K562 (cell line): ENCODE data around the gene SOX15. TPM values are rescaled to one million over a fixed set of nuclear protein-coding genes. Genes with fewer than 3 reads are reported as not detected.

Experiments used
- ARID3A ChIP-seq: IDR thresholded peaks from 2 replicates; pipeline ENCODE4 v1.6.1; 2012; ENCODE audit warnings: low read depth, low read length, improper control_type of control experiment, borderline replicate concordance
- ATF3 ChIP-seq, 2 experiments: fragments of 450-650 bp in 1 of 2; sonication (generic) in 1 of 2; formaldehyde crosslinking in 1 of 2; IDR thresholded peaks in 1 of 2; conservative IDR thresholded peaks in 1 of 2; 2 replicates each; pipeline versions ENCODE4 v1.6.1 to v1.8.1; 2016 to 2023; ENCODE audit warnings: mild to moderate bottlenecking in 2 of 2, moderate library complexity in 2 of 2, inconsistent platforms in 1 of 2, missing genetic modification reagents in 1 of 2
- DPF2 ChIP-seq: fragments of 450-650 bp; IDR thresholded peaks from 2 replicates; pipeline ENCODE4 v1.6.1; 2016
- E2F5 ChIP-seq: sonication (generic); formaldehyde crosslinking; IDR thresholded peaks from 2 replicates; pipeline ENCODE4 v1.8.0; 2022; ENCODE audit warnings: mild to moderate bottlenecking, missing genetic modification reagents
- FIP1L1 ChIP-seq: fragments of 200-400 bp; formaldehyde crosslinking; IDR thresholded peaks from 2 replicates; pipeline ENCODE4 v1.6.1; 2018; ENCODE audit warnings: mild to moderate bottlenecking, low read depth, low read length; ENCODE audit not compliant: poor library complexity, severe bottlenecking
- HMBOX1 ChIP-seq: sonication (generic); IDR thresholded peaks from 2 replicates; pipeline ENCODE4 v1.6.1; 2016
- PREB ChIP-seq: sonication (generic); formaldehyde crosslinking; IDR thresholded peaks from 2 replicates; pipeline ENCODE4 v1.8.1; 2023; ENCODE audit warnings: mild to moderate bottlenecking, missing genetic modification reagents
- SMARCB1 ChIP-seq: IDR thresholded peaks from 2 replicates; pipeline ENCODE4 v1.6.1; 2011; ENCODE audit warnings: improper control_type of control experiment, low read depth; ENCODE audit not compliant: insufficient read length
- SRSF9 ChIP-seq: fragments of 200-400 bp; formaldehyde crosslinking; IDR thresholded peaks from 2 replicates; pipeline ENCODE4 v1.6.1; 2017; ENCODE audit warnings: low read depth, low read length, borderline replicate concordance
- VEZF1 ChIP-seq: fragments of 200-800 bp; sonication (Bioruptor generic); IDR thresholded peaks from 2 replicates; pipeline ENCODE4 v1.6.1; 2017; ENCODE audit warnings: missing genetic modification characterization, missing compliant biosample characterization
- ZNF134 ChIP-seq: fragments of 250-450 bp; sonication (Bioruptor Pico); conservative IDR thresholded peaks from 2 replicates; pipeline ENCODE4 v1.4.0; 2020
- ZNF592 ChIP-seq: fragments of 450-650 bp; IDR thresholded peaks from 2 replicates; pipeline ENCODE4 v1.6.1; 2017; ENCODE audit warnings: antibody characterized with exemption, mild to moderate bottlenecking
- ZNF695 ChIP-seq: fragments of 450-650 bp; formaldehyde crosslinking; IDR thresholded peaks from 2 replicates; pipeline ENCODE4 v1.4.0; 2020; ENCODE audit warnings: mild to moderate bottlenecking, moderate library complexity
- ZNF699 ChIP-seq: fragments of 250-450 bp; sonication (Bioruptor Pico); IDR thresholded peaks from 2 replicates; pipeline ENCODE4 v1.8.0; 2021; ENCODE audit warnings: mild to moderate bottlenecking, moderate library complexity; ENCODE audit not compliant: insufficient replicate concordance
- polyA plus RNA-seq, 8 experiments: library from polyadenylated mRNA; depleted of rRNA in 4 of 8; stranded (reverse) in 5 of 8; unstranded in 3 of 8; fragments of >200 nt; fragmentation: Nextera tagmentation in 2 of 8; fragmentation: Illumina TruSeq in 1 of 8; extraction: Ambion mirVana in 2 of 8; extraction: Trizol in 1 of 8; gene quantifications; 2 replicates each; pipeline versions ENCODE4 v1.2.1 to v1.2.3, GENCODE V29; 2011 to 2014; ENCODE audit warnings: inconsistent platforms in 1 of 8, missing spikeins in 1 of 8
- total RNA-seq, 7 experiments: library from RNA; depleted of rRNA in 6 of 7; stranded (reverse); fragments of >200 nt in 6 of 7; fragmentation: Illumina TruSeq in 2 of 7; extraction: Trizol in 2 of 7; gene quantifications; 2 replicates each; pipeline versions ENCODE4 v1.2.1 to v1.2.3, GENCODE V29; 2011 to 2021; ENCODE audit warnings: low replicate concordance in 1 of 7

SOX15 gene
- total and polyA plus RNA-seq, 9 of the 15 experiments (the other 6 are each of a cell fraction or from before 2014, with no cell fraction given), result 0.07 to 0.33 (median 0.19) TPM; not detected in 5

GRCh38 chr17:7587420-7588151 is 2.3 kb downstream of the SOX15 start (continued):
- TF ChIP-seq ZNF699 (CRISPR knock-in tag) (no peak), DPF2 (peak; percentile 59; the same call in 1 of the 2 replicates), HMBOX1 (no peak), ARID3A (no peak), SMARCB1 (no peak), PREB (no peak), ATF3 (IDR thresholded peaks at IDR 0.05) (peak; percentile 65), ATF3 (CRISPR knock-in tag; conservative IDR thresholded peaks at IDR 0.05) (no peak), SRSF9 (no peak), ZNF592 (no peak; the same call in 1 of the 2 replicates), FIP1L1 (no peak), E2F5 (CRISPR knock-in tag) (no peak), VEZF1 (CRISPR knock-in tag) (0 out of 2 replicates have a peak, but pooled peaks have one; percentile 22), ZNF695 (CRISPR knock-in tag) (no peak), ZNF134 (CRISPR knock-in tag) (no peak)
